H1 (cell line): ENCODE measurements around the gene GNAL. TPM values are rescaled to one million over a fixed set of nuclear protein-coding genes. Genes with fewer than 3 reads are reported as not detected.

ENCODE experiments used
- CTCF ChIA-PET: fragments of 300-600 bp; sonication (Branson Sonifier 250); formaldehyde crosslinking; loops from one replicate; lab custom pipeline; 2021; ENCODE audit not compliant: partially characterized antibody; lab: Charles Lee
- POLR2A ChIA-PET: fragments of 300-600 bp; sonication (Branson Sonifier 250); formaldehyde crosslinking; loops from one replicate; lab custom pipeline; 2021; ENCODE audit warnings: inconsistent platforms; ENCODE audit not compliant: partially characterized antibody; lab: Charles Lee
- DNase-seq, 2 experiments: peaks; one replicate each; pipeline versions ENCODE4 v3.0.0 to v3.0.0-alpha.2; 2010 to 2022; ENCODE audit warnings: low spot score in 2 of 2, low read depth in 1 of 2, mixed read lengths in 1 of 2
- FAIRE-seq: peaks from 2 replicates; lab custom pipeline; 2011; peaks lifted over from hg19 to GRCh38; lab: Jason Lieb, UNC
- H2AFZ ChIP-seq: 2 replicates; pipeline ENCODE4 v1.8.1; 2012; ENCODE audit warnings: low read length, inconsistent platforms
- H2AK5ac ChIP-seq: 2 replicates; pipeline ENCODE4 v1.6.1; 2013; ENCODE audit warnings: low read depth, low read length
- H2BK120ac ChIP-seq: replicated peaks from 2 replicates; pipeline ENCODE3; 2013; ENCODE audit warnings: low read depth, low read length, inconsistent platforms
- H2BK12ac ChIP-seq: 2 replicates; pipeline ENCODE4 v1.6.1; 2013; ENCODE audit warnings: low read depth, low read length
- H2BK15ac ChIP-seq: 2 replicates; pipeline ENCODE4 v1.6.1; 2013; ENCODE audit warnings: low read length
- H2BK20ac ChIP-seq: 2 replicates; pipeline ENCODE4 v1.6.1; 2013; ENCODE audit warnings: low read length
- H2BK5ac ChIP-seq: 2 replicates; pipeline ENCODE4 v1.6.1; 2013; ENCODE audit warnings: low read depth, low read length
- H3K14ac ChIP-seq: 2 replicates; pipeline ENCODE4 v1.6.1; 2013; ENCODE audit warnings: inconsistent platforms; ENCODE audit not compliant: insufficient read length
- H3K18ac ChIP-seq: 2 replicates; pipeline ENCODE4 v1.6.1; 2013; ENCODE audit warnings: low read length; ENCODE audit errors: extremely low read depth
- H3K23ac ChIP-seq: 2 replicates; pipeline ENCODE4 v1.6.1; 2013; ENCODE audit warnings: inconsistent platforms; ENCODE audit not compliant: insufficient read length
- H3K23me2 ChIP-seq: 2 replicates; pipeline ENCODE4 v1.6.1; 2013; ENCODE audit warnings: low read depth, low read length
- H3K27ac ChIP-seq: 2 replicates; pipeline ENCODE4 v1.6.1; 2011; ENCODE audit warnings: low read depth, low read length, inconsistent platforms
- H3K27me3 ChIP-seq, 4 experiments: replicated peaks in 1 of 4; 1 replicate in 1 of 4; 2 replicates in 3 of 4; pipeline versions ENCODE4 v1.6.1 to v1.8.1; 2011 to 2013; ENCODE audit warnings: low read length in 3 of 4, mild to moderate bottlenecking in 3 of 4, inconsistent platforms in 2 of 4, mixed read lengths in 2 of 4, moderate library complexity in 1 of 4; ENCODE audit not compliant: control insufficient read depth in 3 of 4, insufficient read depth in 3 of 4; ENCODE audit errors: extremely low read depth in 1 of 4
- H3K36me3 ChIP-seq, 4 experiments: 2 replicates each; pipeline versions ENCODE4 v1.6.1 to v1.8.1; 2011 to 2013; ENCODE audit warnings: mild to moderate bottlenecking in 4 of 4, low read length in 3 of 4, moderate library complexity in 2 of 4, control low read depth in 1 of 4, inconsistent platforms in 1 of 4; ENCODE audit not compliant: insufficient read depth in 4 of 4, control insufficient read depth in 2 of 4
- H3K4ac ChIP-seq: replicated peaks from 2 replicates; pipeline ENCODE3; 2013; ENCODE audit warnings: low read length, low read depth, mixed read lengths, inconsistent platforms; ENCODE audit not compliant: insufficient read length
- H3K4me1 ChIP-seq, 4 experiments: replicated peaks in 1 of 4; 1 replicate in 1 of 4; 2 replicates in 3 of 4; pipeline versions ENCODE4 v1.6.1 to v1.8.1; 2011 to 2013; ENCODE audit warnings: low read length in 3 of 4, inconsistent platforms in 2 of 4, mixed read lengths in 1 of 4; ENCODE audit not compliant: insufficient read depth in 4 of 4, control insufficient read depth in 3 of 4
- H3K4me2 ChIP-seq, 2 experiments: 2 replicates each; pipeline versions ENCODE4 v1.6.1 to v1.8.1; 2011 to 2013; ENCODE audit warnings: low read depth in 2 of 2, low read length in 2 of 2, control low read depth in 1 of 2, inconsistent platforms in 1 of 2, mild to moderate bottlenecking in 1 of 2; ENCODE audit not compliant: insufficient read depth in 1 of 2
- H3K4me3 ChIP-seq, 4 experiments: fragments of 200-600, 300-600 bp in 1 of 4; sonication (generic), shearing (Covaris generic), sonication (Bioruptor Twin) in 1 of 4; 2 replicates each; pipeline versions ENCODE4 v1.5.1 to v1.8.1; 2011 to 2016; ENCODE audit warnings: low read length in 4 of 4, low read depth in 3 of 4, control low read depth in 2 of 4, inconsistent platforms in 2 of 4, mild to moderate bottlenecking in 2 of 4, mixed read lengths in 1 of 4, moderate library complexity in 1 of 4; ENCODE audit not compliant: insufficient read depth in 2 of 4; ENCODE audit errors: extremely low read depth in 1 of 4
- H3K56ac ChIP-seq: replicated peaks from 2 replicates; pipeline ENCODE3; 2013; ENCODE audit warnings: low read depth, mild to moderate bottlenecking, mixed read lengths, low read length, inconsistent platforms; ENCODE audit not compliant: insufficient read length
- H3K79me1 ChIP-seq: 2 replicates; pipeline ENCODE4 v1.6.1; 2013; ENCODE audit warnings: low read depth, low read length, control low read depth
- H3K79me2 ChIP-seq, 2 experiments: 2 replicates each; pipeline versions ENCODE4 v1.6.1 to v1.8.1; 2012 to 2013; ENCODE audit warnings: low read length in 2 of 2, mild to moderate bottlenecking in 2 of 2, inconsistent platforms in 1 of 2; ENCODE audit not compliant: insufficient read depth in 2 of 2, control insufficient read depth in 1 of 2
- H3K9ac ChIP-seq, 4 experiments: replicated peaks in 1 of 4; 1 replicate in 1 of 4; 2 replicates in 3 of 4; pipeline versions ENCODE4 v1.6.1 to v1.8.1; 2011 to 2013; ENCODE audit warnings: low read depth in 3 of 4, low read length in 3 of 4, control low read depth in 2 of 4, mild to moderate bottlenecking in 2 of 4, moderate library complexity in 2 of 4, inconsistent platforms in 1 of 4; ENCODE audit errors: extremely low read depth in 1 of 4
- H3K9me3 ChIP-seq, 2 experiments: 2 replicates each; pipeline versions ENCODE4 v1.6.1 to v1.8.1; 2012 to 2013; ENCODE audit warnings: mild to moderate bottlenecking in 2 of 2, moderate library complexity in 2 of 2, control low read depth in 1 of 2, inconsistent platforms in 1 of 2, low read depth in 1 of 2, low read length in 1 of 2, mixed read lengths in 1 of 2; ENCODE audit not compliant: insufficient read depth in 2 of 2
- H4K20me1 ChIP-seq, 2 experiments: replicated peaks in 1 of 2; 2 replicates each; pipeline versions ENCODE3 to v1.8.1; 2011 to 2013; ENCODE audit warnings: inconsistent platforms in 2 of 2, low read length in 2 of 2, mild to moderate bottlenecking in 1 of 2; ENCODE audit not compliant: insufficient read depth in 2 of 2, control insufficient read depth in 1 of 2
- H4K5ac ChIP-seq: 2 replicates; pipeline ENCODE4 v1.6.1; 2013; ENCODE audit warnings: low read length, low read depth, mixed read lengths, inconsistent platforms; ENCODE audit not compliant: insufficient read length
- H4K8ac ChIP-seq: 2 replicates; pipeline ENCODE4 v1.8.0; 2013; ENCODE audit warnings: mild to moderate bottlenecking, moderate library complexity, low read length, inconsistent platforms; ENCODE audit not compliant: insufficient read depth; ENCODE audit errors: extremely low read depth
- H4K91ac ChIP-seq: replicated peaks from 2 replicates; pipeline ENCODE3; 2013; ENCODE audit warnings: low read length, mixed read lengths, inconsistent platforms; ENCODE audit not compliant: insufficient read length
- ASH2L ChIP-seq: fragments of 200-600, 300-600 bp; sonication (generic); IDR thresholded peaks from one replicate; pipeline ENCODE4 v1.7.1; 2017; ENCODE audit warnings: low read length
- CHD2 ChIP-seq: IDR thresholded peaks from 2 replicates; pipeline ENCODE4 v1.6.1; 2012; ENCODE audit warnings: low read length, improper control_type of control experiment
- GTF2F1 ChIP-seq: IDR thresholded peaks from 2 replicates; pipeline ENCODE4 v1.6.1; 2012; ENCODE audit warnings: low read depth, low read length, improper control_type of control experiment, borderline replicate concordance
- HDAC2 ChIP-seq, 2 experiments: fragments of 300-600 bp in 1 of 2; sonication (generic) in 1 of 2; IDR thresholded peaks; 2 replicates each; pipeline ENCODE4 v1.6.1; 2011 to 2012; ENCODE audit warnings: low read depth in 2 of 2, low read length in 2 of 2, mild to moderate bottlenecking in 2 of 2, moderate library complexity in 2 of 2, borderline replicate concordance in 1 of 2, inconsistent platforms in 1 of 2
- KDM5A ChIP-seq: fragments of 200-600 bp; IDR thresholded peaks from 2 replicates; pipeline ENCODE4 v1.7.1; 2012; ENCODE audit warnings: mild to moderate bottlenecking, low read length, inconsistent platforms, mixed read lengths
- MAFK ChIP-seq: IDR thresholded peaks from 2 replicates; pipeline ENCODE4 v1.6.1; 2012; ENCODE audit warnings: low read depth, mild to moderate bottlenecking, improper control_type of control experiment, low read length
- NRF1 ChIP-seq: IDR thresholded peaks from 2 replicates; pipeline ENCODE4 v1.6.1; 2011; ENCODE audit warnings: mild to moderate bottlenecking, low read depth, low read length, improper control_type of control experiment
- PHF8 ChIP-seq: fragments of 200-600 bp; sonication (generic); conservative IDR thresholded peaks from 2 replicates; pipeline ENCODE4 v1.7.1; 2012; ENCODE audit warnings: low read depth, mild to moderate bottlenecking, inconsistent platforms, low read length, moderate library complexity
- POLR2AphosphoS5 ChIP-seq: IDR thresholded peaks from 2 replicates; pipeline ENCODE4 v1.6.1; 2011; ENCODE audit warnings: low read depth, low read length
- POU5F1 ChIP-seq: IDR thresholded peaks from 2 replicates; pipeline ENCODE4 v1.6.1; 2011; ENCODE audit warnings: low read depth, mild to moderate bottlenecking, low read length, moderate library complexity
- RBBP5 ChIP-seq: IDR thresholded peaks from 2 replicates; pipeline ENCODE4 v1.7.1; 2012; ENCODE audit warnings: low read depth, mild to moderate bottlenecking, inconsistent platforms, low read length, moderate library complexity, borderline replicate concordance
- SIRT6 ChIP-seq: IDR thresholded peaks from one replicate; pipeline ENCODE4 v1.7.1; 2012; ENCODE audit warnings: low read length, inconsistent platforms
- SP4 ChIP-seq: IDR thresholded peaks from 2 replicates; pipeline ENCODE4 v1.6.1; 2012; ENCODE audit warnings: low read length, inconsistent platforms
- SUZ12 ChIP-seq: fragments of 200-600 bp; sonication (generic); IDR thresholded peaks from 2 replicates; pipeline ENCODE4 v1.6.1; 2012; ENCODE audit warnings: mild to moderate bottlenecking, inconsistent platforms, low read length, moderate library complexity, mixed read lengths
- TCF12 ChIP-seq: IDR thresholded peaks from 2 replicates; pipeline ENCODE4 v1.6.1; 2011; ENCODE audit warnings: low read depth, mild to moderate bottlenecking, low read length
- ZNF274 ChIP-seq: IDR thresholded peaks from 2 replicates; pipeline ENCODE4 v1.7.0; 2012; ENCODE audit warnings: low read length, borderline replicate concordance; ENCODE audit errors: extremely low read depth
- WGBS, 2 experiments: shearing (Covaris generic) in 1 of 2; methylation state at CpG; one replicate each; pipeline versions ENCODE4 v1.1.6 to v1.1.7; 2013 to 2015; ENCODE audit warnings: low lambda C conversion rate in 2 of 2, mixed read lengths in 2 of 2, inconsistent platforms in 1 of 2, low coverage in 1 of 2, missing lambda C conversion rate in 1 of 2; ENCODE audit not compliant: insufficient replicate concordance in 2 of 2, insufficient coverage in 1 of 2, insufficient read length in 1 of 2; ENCODE audit errors: extremely low coverage in 1 of 2, missing lambda C conversion rate in 1 of 2; 5-methylcytosine and 5-hydroxymethylcytosine counted together
- polyA plus RNA-seq, 7 experiments: library from polyadenylated mRNA; depleted of rRNA in 3 of 7; stranded (reverse) in 5 of 7; unstranded in 2 of 7; fragments of >200 nt in 5 of 7; fragments of 200-250 nt in 2 of 7; gene quantifications; 1 replicate in 5 of 7; 2 replicates in 1 of 7; 4 replicates in 1 of 7; pipeline versions ENCODE4 v1.2.1 to v1.2.3, GENCODE V29; 2011 to 2013; ENCODE audit warnings: missing spikeins in 2 of 7, mixed read lengths in 2 of 7
- total RNA-seq: library from RNA; stranded (reverse); fragmentation: NEBNext Ultra II Directional; extraction: Animal tissue kit (Norgen Biotek cat#: 25700); gene quantifications from 2 replicates; pipeline ENCODE4 v1.2.1, GENCODE V29; 2021

The GNAL gene
- total and polyA plus RNA-seq, 2 of the 8 experiments (the other 6 are each of a cell fraction or from before 2014, with no cell fraction given): 13.2 to 18.3 TPM

GRCh38 chr18:11729556-11729955, 40.5 kb downstream of the GNAL start:
- no peak overlapping the region for H3K14ac ChIP-seq
- H2BK120ac ChIP-seq: no peak overlapping the region
- no peak overlapping the region for H2BK5ac ChIP-seq
- FAIRE-seq (no peak), DNase-seq (no peak)
- H4K20me1 ChIP-seq: no peaks in the 10 kb centered on the region
- no peaks in the 10 kb centered on the region for H3K9me3 ChIP-seq
- no peak overlapping the region for H3K4me2 ChIP-seq
- no peak overlapping the region for H3K9ac ChIP-seq
- 92% methylated on average over 6 of the region's 6 CpGs; no CpG with 5 or more reads in 1 of the 2 experiments for WGBS, 2 experiments
- H3K79me1 ChIP-seq: no peaks in the 10 kb centered on the region
- ChIA-PET CTCF (interaction anchor here (0.7 to 7.8 kb wide), 7 partner anchors 10 to 208 kb away, joined by 6 to 65 read pairs (median 8); no protein-coding TSS in a partner anchor), POLR2A (interaction anchor here (0.6 kb wide), 1 partner anchor 18 kb away, joined by 3 read pairs; no protein-coding TSS in a partner anchor)
- H3K4ac ChIP-seq: no peak overlapping the region
- H2BK20ac ChIP-seq: no peak overlapping the region
- H3K23me2 ChIP-seq: no peaks in the 10 kb centered on the region
- H4K8ac ChIP-seq: no peak overlapping the region
- H4K91ac ChIP-seq: no peak overlapping the region
- H3K27ac ChIP-seq: no peak overlapping the region
- peaks cover 0 to 3% (median 0%) of the 10 kb centered on the region in 4 experiments; a peak in 1 of 7 replicates for H3K27me3 ChIP-seq
- no peak overlapping the region for H2BK12ac ChIP-seq
- no peak overlapping the region for H3K23ac ChIP-seq
- no peaks in the 10 kb centered on the region for H3K36me3 ChIP-seq
- no peaks in the 10 kb centered on the region for H3K79me2 ChIP-seq
- H2BK15ac ChIP-seq: no peak overlapping the region
- H3K4me3 ChIP-seq: no peak overlapping the region
- H3K4me1 ChIP-seq: peaks cover 0 to 2% (median 0%) of the 10 kb centered on the region in 4 experiments; a peak in 1 of 7 replicates
- no peak overlapping the region for H4K5ac ChIP-seq
- no peak overlapping the region for H3K18ac ChIP-seq
- no peak overlapping the region for H3K56ac ChIP-seq
- no peak overlapping the region for H2AK5ac ChIP-seq
- no peak overlapping the region for H2AFZ ChIP-seq
- TF ChIP-seq TCF12 (no peak), ASH2L (no peak), SIRT6 (no peak), MAFK (no peak), CHD2 (no peak), POU5F1 (no peak), NRF1 (no peak), SUZ12 (no peak), GTF2F1 (no peak), KDM5A (no peak), POLR2AphosphoS5 (no peak), HDAC2 (IDR thresholded peaks at IDR 0.05; ENCODE audit: borderline replicate concordance in 1 of 2, low read depth in 2 of 2, low read length in 2 of 2) (no peak), ZNF274 (no peak), SP4 (no peak), PHF8 (no peak), RBBP5 (no peak)
